Calu3 (cell line): Measurements from ENCODE around the gene TCF12. TPM values are rescaled to one million over a fixed set of nuclear protein-coding genes. Genes with fewer than 3 reads are reported as not detected.

Experiments used
- BruUV-seq: library from RNA; stranded (reverse); fragments of 400-500 nt; replicated peaks from 2 replicates; lab custom pipeline; 2021; lab: Mats Ljungman, UMichigan
- CTCF ChIA-PET: fragments of 300-600 bp; sonication (Branson Sonifier 250); formaldehyde crosslinking; loops from one replicate; lab custom pipeline; 2022; ENCODE audit warnings: antibody characterized with exemption; lab: Charles Lee
- DNase-seq: peaks from one replicate; pipeline ENCODE4 v3.0.0; 2022
- H3K27ac Mint-ChIP-seq: one replicate; pipeline ENCODE4 v1.8.0; 2022; ENCODE audit warnings: mixed read lengths; ENCODE audit not compliant: unreplicated experiment
- H3K27me3 Mint-ChIP-seq: one replicate; pipeline ENCODE4 v1.8.0; 2022; ENCODE audit warnings: mixed read lengths; ENCODE audit not compliant: unreplicated experiment
- H3K36me3 Mint-ChIP-seq: one replicate; pipeline ENCODE4 v1.8.0; 2022; ENCODE audit warnings: mild to moderate bottlenecking, moderate library complexity, mixed read lengths; ENCODE audit not compliant: insufficient read depth, unreplicated experiment
- H3K4me1 Mint-ChIP-seq: one replicate; pipeline ENCODE4 v1.8.0; 2022; ENCODE audit warnings: mild to moderate bottlenecking, low read depth, mixed read lengths; ENCODE audit not compliant: unreplicated experiment
- H3K4me3 Mint-ChIP-seq: one replicate; pipeline ENCODE4 v1.8.0; 2022; ENCODE audit warnings: mild to moderate bottlenecking, low read depth, moderate library complexity, mixed read lengths; ENCODE audit not compliant: unreplicated experiment
- H3K9me3 Mint-ChIP-seq: one replicate; pipeline ENCODE4 v1.8.0; 2022; ENCODE audit warnings: low read depth, mixed read lengths; ENCODE audit not compliant: unreplicated experiment
- CTCF ChIP-seq: fragments of 200-600 bp; IDR thresholded peaks from one replicate; pipeline ENCODE4 v1.8.0; 2022; ENCODE audit warnings: antibody characterized with exemption; ENCODE audit not compliant: unreplicated experiment
- intact Hi-C: fragments of 100-400 bp; cut with micrococcal nuclease; formaldehyde crosslinking; loops from one replicate; pipeline ENCODE4 v1.10.0; 2022; ENCODE audit not compliant: unreplicated experiment
- total RNA-seq: library from RNA; stranded (reverse); gene quantifications from 2 replicates; pipeline ENCODE4 v1.2.3, GENCODE V29; 2022

TCF12 gene
- total RNA-seq, 1 experiment from 2014 or later, result 127 TPM

DNA sequence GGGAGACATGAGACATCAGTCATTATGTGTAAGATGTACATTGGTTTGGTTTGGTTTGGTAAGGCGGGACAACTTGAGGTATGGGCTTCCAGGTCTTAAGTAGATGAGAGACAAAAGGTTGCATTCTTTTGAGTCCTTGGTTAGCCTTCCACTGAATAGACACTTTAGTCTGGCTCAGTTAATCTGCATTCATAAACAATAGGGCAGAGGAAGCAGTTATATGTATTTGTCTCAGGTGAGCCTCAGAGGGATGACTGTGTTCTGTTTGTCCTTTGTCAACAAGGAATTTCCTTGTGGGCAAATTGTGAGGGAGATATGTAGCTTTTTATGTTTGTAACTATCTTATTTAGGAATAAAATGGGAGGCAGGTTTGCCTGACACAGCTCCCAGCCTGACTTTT, 50.4 kb downstream of the TCF12 start:
- intact Hi-C loops, result loop anchor here (5.0 kb wide), 1 partner anchor 42 kb away; no protein-coding TSS in a partner anchor
- Mint-ChIP-seq H3K36me3 (peaks cover 8% of the 10 kb centered on the region), H3K27me3 (no peaks in the 10 kb centered on the region), H3K4me1 (peaks cover 75% of the 10 kb centered on the region), H3K9me3 (no peaks in the 10 kb centered on the region), H3K4me3 (peak overlapping the region; percentile 59), H3K27ac (peak overlapping the region; percentile 66)
- no TSS peak for BruUV-seq
- TF ChIP-seq CTCF, result no peak
- peak; percentile 9 for DNase-seq
- CTCF ChIA-PET, result interaction anchor here (0.7 to 1.9 kb wide), 5 partner anchors 9 to 1274 kb away, joined by 3 to 4 read pairs (median 3); no protein-coding TSS in a partner anchor

DNA sequence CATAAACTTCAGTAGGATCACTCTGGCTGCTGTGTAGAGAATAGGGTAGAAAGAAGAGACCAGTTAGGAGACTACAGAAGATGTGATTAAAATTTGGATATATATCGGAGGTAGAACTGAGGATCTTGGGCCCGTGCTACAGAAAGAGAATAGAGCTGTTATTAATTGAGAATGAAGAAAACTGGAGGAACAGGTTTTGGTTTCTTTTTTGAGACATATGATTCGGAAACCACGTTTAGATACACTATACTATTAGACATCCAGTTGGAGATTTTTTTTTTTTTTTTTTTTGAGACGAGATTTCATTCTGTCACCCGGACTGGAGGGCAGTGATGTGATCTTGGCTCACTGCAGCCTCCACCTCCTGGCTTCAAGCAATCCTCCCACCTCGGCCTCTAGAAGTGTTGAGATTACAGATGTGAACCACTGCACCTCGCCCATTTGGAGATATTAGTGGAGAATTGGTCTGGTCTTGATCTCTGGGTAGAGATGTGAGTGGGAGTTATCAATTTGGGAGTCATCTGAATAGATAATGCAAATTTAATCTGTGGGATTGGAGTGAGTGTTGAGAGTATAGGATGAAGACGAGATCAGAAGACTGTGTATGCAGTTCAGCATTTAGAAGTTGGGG, 50.9 kb downstream of the TCF12 start:
- intact Hi-C loops, result loop anchor here (5.0 kb wide), 1 partner anchor 42 kb away; no protein-coding TSS in a partner anchor
- Mint-ChIP-seq H3K4me3 (peak overlapping the region; percentile 59), H3K27ac (peak overlapping the region; percentile 66), H3K27me3 (no peaks in the 10 kb centered on the region), H3K4me1 (peaks cover 70% of the 10 kb centered on the region), H3K9me3 (no peaks in the 10 kb centered on the region), H3K36me3 (peaks cover 8% of the 10 kb centered on the region)
- BruUV-seq, result no TSS peak
- CTCF ChIA-PET, result interaction anchor here (0.7 to 1.9 kb wide), 5 partner anchors 10 to 1275 kb away, joined by 3 to 4 read pairs (median 3); no protein-coding TSS in a partner anchor
- no peak for DNase-seq
- TF ChIP-seq CTCF, result no peak

GRCh38 chr15:56971571-56971970, 53.1 kb downstream of the TCF12 start:
- peaks cover 67% of the 10 kb centered on the region for H3K4me1 Mint-ChIP-seq
- no peak for TF ChIP-seq CTCF

DNA sequence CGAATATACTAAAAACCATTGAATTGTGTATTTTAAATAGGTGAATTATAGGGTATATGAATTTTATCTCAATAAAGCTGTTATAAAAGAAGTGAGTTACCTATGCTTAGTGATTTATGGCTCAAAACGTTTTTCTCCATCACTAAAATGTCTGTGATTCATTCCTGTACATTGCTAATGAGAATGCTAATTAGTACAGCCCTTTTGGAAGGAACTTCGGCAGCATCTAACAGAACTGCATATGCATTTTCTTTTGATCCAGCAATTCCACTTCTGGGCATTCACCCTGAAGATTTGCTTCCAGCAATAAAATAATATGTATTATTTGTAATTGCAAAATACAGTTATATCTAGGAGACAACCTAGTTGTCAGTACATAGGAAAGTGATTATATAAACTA, 53.6 kb downstream of the TCF12 start:
- H3K27ac Mint-ChIP-seq, result no peak overlapping the region
- CTCF ChIA-PET, result no interaction called here
- intact Hi-C loops, result no loop called here
- peaks cover 8% of the 10 kb centered on the region for H3K36me3 Mint-ChIP-seq
- peaks cover 67% of the 10 kb centered on the region for H3K4me1 Mint-ChIP-seq
- BruUV-seq, result no TSS peak
- H3K9me3 Mint-ChIP-seq, result peaks cover 2% of the 10 kb centered on the region
- TF ChIP-seq CTCF, result no peak
- H3K4me3 Mint-ChIP-seq, result no peak overlapping the region
- no peaks in the 10 kb centered on the region for H3K27me3 Mint-ChIP-seq
- DNase-seq, result no peak

More at GRCh38 chr15:56971571-56971970, 53.1 kb downstream of the TCF12 start:
- Mint-ChIP-seq H3K4me3 (no peak overlapping the region), H3K36me3 (peaks cover 8% of the 10 kb centered on the region), H3K9me3 (peaks cover 2% of the 10 kb centered on the region), H3K27me3 (no peaks in the 10 kb centered on the region), H3K27ac (no peak overlapping the region)
- intact Hi-C loops, result no loop called here
- CTCF ChIA-PET, result no interaction called here
- DNase-seq, result no peak
- BruUV-seq, result no TSS peak
